IPS-18c (cell line): ENCODE measurements around the gene HAVCR1.
"Not testable (repeated sequence)": the region's sequence is repeated elsewhere in the genome, so short reads cannot be mapped to it uniquely, and the experiment has no call there.

ENCODE experiments used
- H3K4me3 ChIP-seq: 2 replicates; pipeline ENCODE4 v1.7.0; 2013; ENCODE audit warnings: low read depth, mild to moderate bottlenecking, low read length, moderate library complexity; ENCODE audit not compliant: insufficient read depth
- H3K9me3 ChIP-seq: one replicate; pipeline ENCODE4 v1.6.1; 2013; ENCODE audit warnings: mild to moderate bottlenecking, low read length, moderate library complexity; ENCODE audit not compliant: control insufficient read depth, insufficient read depth

The HAVCR1 gene

GRCh38 chr5:157025093-157025698 lies 33.7 kb downstream of the HAVCR1 start:
- H3K9me3 ChIP-seq: no peaks in the 10 kb centered on the region
- no peak overlapping the region for H3K4me3 ChIP-seq

DNA sequence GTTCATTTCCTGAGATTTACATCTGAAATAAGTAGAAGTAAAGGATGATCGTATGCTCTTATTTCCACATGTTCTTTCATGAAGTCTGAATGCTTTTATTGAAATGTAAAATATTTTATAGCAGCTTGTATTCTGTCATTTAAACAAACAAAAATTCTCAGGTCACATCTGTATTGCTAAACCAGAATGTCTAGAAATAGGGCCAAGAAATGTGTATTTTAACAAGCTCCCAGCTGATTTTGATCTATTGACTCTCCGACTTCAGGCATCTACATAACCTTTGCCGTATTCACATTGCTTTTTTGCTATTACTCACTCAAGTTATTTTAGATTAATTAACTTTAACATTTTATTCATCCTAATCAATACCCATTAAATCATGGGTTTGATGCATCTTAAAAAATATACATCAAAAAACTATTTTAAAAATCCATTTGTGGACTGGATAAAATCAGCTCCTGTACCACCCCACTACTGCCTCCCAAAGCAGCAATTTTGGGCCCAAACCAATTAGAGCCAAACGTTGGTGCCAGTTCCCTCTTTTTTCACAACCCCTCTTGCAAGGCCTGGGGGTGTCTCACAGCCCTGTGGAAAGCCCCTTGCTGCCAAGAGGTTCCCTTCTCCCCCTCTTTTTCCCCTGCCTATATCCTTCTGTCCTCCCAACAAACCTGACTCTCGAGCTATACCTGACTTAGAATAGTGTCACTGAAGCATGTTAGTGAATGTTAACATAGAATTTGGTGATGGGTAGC lies 34.5 kb downstream of the HAVCR1 start:
- H3K4me3 ChIP-seq: no peak overlapping the region
- H3K9me3 ChIP-seq: no peaks in the 10 kb centered on the region

GRCh38 chr5:157022024-157022423 lies 36.9 kb downstream of the HAVCR1 start:
- no peak overlapping the region for H3K4me3 ChIP-seq
- H3K9me3 ChIP-seq: no peaks in the 10 kb centered on the region

DNA sequence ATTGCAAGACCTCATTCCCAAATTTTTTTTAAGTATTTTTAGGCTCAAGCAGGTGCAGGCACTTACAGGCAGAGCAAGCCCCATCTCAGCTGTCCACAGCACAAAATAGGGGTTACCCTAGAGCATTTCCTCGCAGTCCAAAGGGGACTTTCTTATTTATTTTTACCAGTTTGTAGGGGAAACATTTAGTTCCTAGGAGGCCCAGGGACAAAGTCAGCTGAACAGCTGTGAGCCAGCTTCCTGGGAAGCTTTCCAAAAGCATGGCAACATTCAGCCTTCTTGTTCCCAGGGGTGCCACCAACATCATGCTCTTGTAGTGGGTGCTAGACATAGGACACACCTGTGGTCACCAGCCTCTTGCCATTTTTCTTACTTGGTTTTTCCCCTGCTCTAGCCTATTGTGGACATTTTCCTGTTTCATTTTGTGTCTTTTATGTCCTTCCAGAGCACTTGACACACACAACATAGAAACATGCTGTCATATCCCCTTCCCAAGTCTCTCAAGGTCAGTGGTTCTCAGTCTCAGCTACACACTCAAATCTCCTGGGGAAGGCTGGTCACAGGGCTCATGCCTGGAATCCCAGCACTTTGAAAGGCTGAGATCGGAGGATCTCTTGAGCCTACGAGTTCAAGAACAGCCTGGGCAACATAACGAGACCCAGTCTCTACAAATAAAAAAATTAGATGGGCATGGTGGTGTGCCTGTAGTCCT lies 38.2 kb downstream of the HAVCR1 start:
- no peaks in the 10 kb centered on the region for H3K9me3 ChIP-seq
- H3K4me3 ChIP-seq: no peak overlapping the region

DNA sequence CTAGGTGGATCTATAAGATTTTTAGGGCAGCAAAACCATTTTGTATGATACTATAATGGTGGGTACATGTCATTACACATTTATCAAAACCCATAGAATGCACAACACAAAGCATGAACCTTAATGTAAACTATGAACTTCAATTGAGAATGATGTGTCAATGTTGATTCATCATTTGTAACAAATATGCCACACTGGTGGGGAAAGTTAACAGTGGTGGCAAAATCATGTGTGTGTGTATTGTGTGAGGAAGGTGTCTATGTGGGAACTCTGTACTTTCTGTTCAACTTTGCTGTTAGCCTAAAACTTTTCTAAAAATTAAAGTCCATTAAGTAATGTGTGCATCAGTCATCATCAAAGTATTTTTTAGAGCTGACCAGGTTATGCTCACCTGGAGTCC lies 38.9 kb downstream of the HAVCR1 start:
- no peak overlapping the region for H3K4me3 ChIP-seq
- H3K9me3 ChIP-seq: no peaks in the 10 kb centered on the region

- H3K9me3 ChIP-seq, H3K4me3 ChIP-seq: not testable (repeated sequence)
Measured at GRCh38 chr5:157014143-157014542, 44.8 kb downstream of the HAVCR1 start.

- Histone ChIP-seq H3K4me3 (no peak overlapping the region), H3K9me3 (peaks cover 2% of the 10 kb centered on the region)
Measured at GRCh38 chr5:157006262-157006661, 52.7 kb downstream of the HAVCR1 start.

DNA sequence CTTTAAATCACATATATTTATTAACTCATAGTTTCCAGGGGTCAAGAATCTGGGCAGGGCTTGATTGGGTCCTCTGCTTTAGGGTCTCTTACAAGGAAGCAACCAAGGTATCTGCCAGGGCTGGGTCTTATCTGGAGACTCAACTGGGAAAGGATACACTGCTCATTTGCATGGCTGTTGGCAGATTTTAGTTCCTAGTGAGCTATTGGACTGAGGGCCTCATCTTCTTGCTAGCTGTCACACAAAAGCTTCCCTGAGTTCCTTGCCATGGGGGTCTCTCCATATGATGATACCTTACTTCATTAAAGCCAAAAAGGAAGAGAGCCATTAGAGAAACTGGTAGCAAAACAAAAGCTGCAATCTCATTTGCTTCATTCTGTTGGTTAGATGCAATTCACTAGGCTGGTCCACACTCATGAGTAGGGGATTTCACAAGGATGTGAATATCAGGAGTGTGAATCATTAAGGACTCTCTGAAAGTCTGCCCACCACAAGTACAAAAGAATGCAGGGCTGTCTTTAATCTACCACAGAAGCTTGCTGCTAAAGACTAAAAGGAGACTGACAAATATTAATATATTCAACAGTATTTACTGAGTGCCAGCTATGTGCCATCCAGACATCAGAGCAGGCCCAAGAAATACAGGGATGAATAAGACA lies 53.9 kb downstream of the HAVCR1 start:
- Histone ChIP-seq H3K4me3 (no peak overlapping the region), H3K9me3 (peaks cover 2% of the 10 kb centered on the region)

GRCh38 chr5:156991714-156992113 lies 67.2 kb downstream of the HAVCR1 start:
- Histone ChIP-seq H3K9me3 (no peaks in the 10 kb centered on the region), H3K4me3 (no peak overlapping the region)

DNA sequence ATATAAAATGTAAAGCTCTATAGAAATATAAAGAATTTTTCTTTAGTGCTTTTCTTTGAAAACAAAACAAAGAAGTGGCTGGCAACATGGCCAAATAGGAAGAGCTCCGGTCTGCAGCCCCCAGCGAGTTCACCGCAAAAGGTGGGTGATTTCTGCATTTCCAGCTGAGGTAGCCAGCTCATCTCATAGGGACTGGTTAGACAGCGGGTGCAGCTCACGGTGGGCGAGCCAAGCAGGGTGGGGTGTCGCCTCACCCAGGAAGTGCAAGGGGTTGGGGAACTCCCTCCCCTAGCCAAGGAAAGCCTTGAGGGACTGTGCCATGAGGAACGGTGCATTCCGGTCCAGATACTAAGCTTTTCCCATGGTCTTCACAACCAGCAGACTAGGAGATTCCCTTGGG lies 74.9 kb downstream of the HAVCR1 start:
- H3K4me3 ChIP-seq: no peak overlapping the region
- H3K9me3 ChIP-seq: no peaks in the 10 kb centered on the region

DNA sequence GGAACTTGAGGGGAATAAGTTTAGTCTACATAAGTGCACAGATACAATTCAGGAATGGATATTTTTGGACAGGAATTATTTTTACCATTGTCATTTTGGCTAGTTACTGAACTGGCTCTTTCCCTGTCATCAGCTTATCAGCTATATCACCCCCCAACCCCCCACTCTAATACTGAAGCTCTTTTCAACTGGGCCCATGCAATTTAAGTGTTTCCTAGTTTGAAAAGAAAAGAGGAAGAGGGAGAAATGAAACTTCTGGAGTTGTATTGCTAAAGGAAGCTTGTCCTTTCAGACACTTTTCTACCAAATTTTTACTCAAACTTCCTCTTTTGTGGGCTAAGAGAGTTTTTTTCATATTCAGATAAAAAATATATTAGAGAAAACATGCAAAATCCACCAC lies 77.4 kb downstream of the HAVCR1 start:
- H3K9me3 ChIP-seq: no peaks in the 10 kb centered on the region
- no peak overlapping the region for H3K4me3 ChIP-seq
